HL-60/S4 treated with retinoic acid at 250 ng/mL for 4 days and 3 days (cell line): ENCODE results near the gene KCNIP2.

Source experiments
- in situ Hi-C: fragments of 300-500 bp; cut with MboI; formaldehyde crosslinking; loops from 2 replicates; pipeline ENCODE4 v1.7.0; 2022; ENCODE audit warnings: low sequenced_read_pairs

The KCNIP2 gene

DNA sequence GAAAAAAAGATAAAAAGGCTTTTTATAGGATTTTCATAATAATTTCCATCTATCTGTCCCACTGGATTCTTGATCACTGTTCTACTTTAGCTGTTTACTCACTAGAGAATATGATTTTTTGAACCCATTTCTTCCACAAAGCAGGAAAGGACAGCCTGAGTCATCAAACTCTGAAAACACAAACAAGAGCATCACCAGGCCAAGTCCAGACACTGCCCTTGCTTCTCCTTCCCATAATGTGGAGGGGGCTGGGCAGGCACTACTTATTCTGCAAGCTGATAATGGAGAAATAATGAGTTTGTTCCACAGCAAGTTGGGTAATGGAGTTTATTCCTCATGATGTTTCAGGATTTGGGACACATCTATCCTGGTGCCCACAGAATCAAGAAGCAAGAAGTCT is 13.0 kb upstream of the KCNIP2 start:
- in situ Hi-C loops = no loop called here

DNA sequence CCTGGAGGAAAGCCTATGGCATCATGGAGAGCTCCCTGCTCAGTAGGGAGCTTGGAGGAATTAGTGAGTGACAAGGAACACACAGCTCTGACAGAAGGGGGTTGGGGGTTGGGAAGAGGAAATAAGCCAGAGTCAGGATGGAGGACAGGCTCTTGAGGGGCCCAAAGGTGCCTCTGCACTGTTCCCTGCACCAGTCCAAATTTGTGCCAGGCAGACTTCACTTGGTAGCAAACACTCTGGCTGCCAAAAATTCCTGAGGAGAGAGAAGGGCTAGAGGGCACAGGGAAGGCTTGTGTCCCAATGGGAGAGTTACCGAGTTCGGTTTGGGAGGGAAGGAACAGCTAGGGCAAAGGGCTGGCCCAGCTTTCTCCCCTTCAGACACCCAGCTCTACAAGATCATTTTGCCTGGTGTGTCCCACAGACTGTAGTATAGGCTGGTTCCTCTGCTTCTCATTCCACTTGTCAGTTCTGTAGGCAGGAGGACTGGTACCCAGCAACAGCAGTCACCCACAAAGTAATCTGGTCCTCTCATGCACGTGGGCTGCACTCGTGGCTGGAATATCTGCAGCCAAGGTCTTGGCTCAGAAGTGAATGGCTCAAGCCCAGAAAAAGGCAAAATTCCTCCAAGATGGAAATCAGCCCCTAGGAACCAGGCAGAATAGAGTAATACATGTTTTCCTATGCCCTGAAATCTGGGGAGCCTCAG is 8.0 kb upstream of the KCNIP2 start:
- in situ Hi-C loops = no loop called here

DNA sequence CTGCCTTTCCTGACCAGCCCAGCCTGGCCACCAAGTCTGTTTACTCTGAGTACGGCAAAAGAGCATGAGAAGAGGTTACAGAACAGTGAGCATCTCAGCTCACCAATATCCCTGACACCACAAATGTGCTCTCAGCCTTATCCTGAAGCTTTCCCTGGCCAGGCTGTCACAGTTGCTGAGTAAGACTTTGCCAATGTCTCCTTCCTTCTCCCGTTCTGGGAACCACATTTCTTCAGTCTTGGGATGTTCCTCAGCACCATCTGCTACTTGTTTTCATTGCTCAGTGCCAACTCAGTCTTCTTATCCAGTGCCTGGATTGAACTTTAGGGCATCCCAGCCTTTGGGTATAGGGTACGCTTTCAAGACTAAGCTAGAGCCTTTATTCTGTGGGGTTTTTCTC is 7.1 kb upstream of the KCNIP2 start:
- in situ Hi-C loops = no loop called here

DNA sequence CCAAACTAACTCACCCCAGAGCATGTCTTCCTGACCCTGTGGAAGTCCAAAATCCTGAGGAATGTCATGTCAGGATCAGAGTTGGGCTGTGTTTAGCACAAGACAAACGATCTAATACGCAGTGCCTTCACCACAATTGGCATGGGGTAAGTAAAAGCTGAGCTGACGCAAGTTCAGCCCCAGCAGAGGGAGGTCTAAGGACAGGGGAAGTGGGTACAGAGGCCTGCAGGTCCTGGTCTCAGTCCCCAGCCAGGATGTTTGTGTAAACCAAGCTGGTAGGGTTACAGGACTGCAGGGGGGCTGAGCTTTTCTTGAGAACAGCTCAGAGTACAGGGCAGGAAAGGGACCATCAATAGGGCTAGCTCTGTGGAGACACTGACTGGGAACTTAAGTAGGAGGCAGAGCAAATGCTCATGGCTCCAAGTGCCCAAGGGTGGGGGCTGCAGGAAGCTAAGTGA is 5.3 kb upstream of the KCNIP2 start:
- in situ Hi-C loops = loop anchor here (10.0 kb wide), 2 partner anchors 166 to 226 kb away; no protein-coding TSS in a partner anchor

DNA sequence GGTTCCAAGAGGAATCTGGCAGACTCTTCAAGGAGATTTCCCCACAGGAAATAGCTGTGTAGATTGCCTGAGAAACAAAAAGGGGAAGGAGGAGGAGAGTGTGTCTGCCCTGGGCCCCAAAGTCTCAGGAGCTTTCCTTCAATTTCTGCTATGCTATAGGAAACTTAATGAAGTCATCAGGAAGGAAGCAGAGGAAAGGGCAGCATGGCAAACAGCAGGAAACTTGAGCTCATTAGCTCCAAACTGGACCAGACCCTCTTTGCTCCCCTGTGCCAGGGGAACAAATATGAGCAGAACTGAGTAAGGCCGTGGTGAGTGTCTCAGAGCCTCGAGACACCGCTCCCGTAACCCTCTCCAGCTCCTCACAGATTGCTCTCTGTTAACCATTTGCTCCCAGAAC is 4.8 kb upstream of the KCNIP2 start:
- in situ Hi-C loops = loop anchor here (10.0 kb wide), 2 partner anchors 166 to 226 kb away; no protein-coding TSS in a partner anchor

DNA sequence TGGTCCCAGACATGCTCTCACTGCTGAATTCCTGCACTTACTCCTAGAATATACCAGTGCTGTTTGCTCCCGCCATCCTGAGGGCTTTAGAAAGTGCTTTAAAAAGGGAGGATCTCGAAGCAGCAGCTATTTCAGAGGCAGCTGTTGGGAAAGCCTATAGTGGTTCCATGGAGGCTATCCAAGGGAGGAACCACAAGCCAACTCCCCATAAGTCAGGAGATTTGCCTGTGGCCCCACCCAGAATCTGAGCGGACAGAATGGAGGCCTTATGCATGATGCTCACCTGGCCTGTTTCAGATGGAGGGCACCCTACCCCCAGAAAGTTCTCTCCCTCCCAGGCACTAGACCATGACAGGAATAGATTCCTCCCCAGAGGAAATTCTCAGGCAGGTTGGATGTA is 2.3 kb upstream of the KCNIP2 start:
- in situ Hi-C loops = loop anchor here (10.0 kb wide), 2 partner anchors 169 to 229 kb away; no protein-coding TSS in a partner anchor

DNA sequence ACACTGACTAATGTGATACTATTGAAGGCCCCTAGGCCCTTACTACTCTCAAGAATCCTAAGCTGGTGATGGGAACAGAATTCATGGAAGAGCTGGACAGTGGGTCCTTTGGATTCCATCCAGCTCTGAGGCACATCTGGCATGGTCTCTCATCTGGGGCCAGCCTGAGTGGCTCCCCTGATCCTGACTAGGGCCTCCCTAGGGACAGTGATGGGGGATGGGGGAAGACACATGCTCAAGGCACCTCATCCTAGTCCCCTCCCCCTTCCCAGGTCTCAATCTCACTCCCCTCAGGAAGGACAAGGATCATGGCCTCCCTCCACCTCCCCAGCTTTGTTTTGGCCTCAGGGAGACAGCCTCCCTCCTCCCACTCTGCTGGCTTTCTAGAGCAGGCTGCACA is 1.8 kb downstream of the KCNIP2 start:
- in situ Hi-C loops = loop anchor here (10.0 kb wide), 2 partner anchors 173 to 233 kb away; no protein-coding TSS in a partner anchor

DNA sequence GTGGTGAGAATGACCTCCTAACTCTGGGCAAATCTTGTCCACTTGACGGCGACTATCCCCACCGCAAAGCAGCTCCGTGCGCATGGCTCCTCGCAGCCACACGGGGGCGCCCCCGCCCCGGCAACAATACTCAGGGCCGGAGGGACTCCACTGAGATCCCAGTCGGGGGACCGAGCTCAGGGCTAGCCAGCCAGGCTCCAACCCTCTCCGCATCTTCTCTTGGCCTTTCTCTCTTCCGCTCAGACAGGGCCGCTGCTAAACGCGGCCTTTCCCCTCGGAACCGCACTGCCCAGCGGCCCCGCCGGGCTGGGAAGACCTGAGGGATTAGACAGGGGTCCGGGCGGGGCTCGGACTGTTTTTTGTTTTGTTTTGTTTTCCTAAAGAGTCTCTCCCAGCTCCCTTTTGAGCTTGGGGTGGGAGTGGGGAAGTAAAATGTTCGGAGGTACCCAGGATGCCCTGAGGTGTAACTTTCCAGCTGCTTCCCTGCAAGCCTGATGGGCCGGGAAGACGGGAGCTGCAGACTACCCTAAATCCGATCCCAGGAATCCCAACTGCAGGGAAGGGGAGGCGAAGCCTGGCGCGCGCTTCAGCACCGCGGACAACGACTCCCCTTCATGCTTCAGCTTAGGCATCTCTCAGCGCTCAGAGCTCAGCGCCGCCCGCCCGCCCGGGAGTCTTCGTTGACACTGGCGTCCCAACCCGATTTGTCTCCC is 2.7 kb downstream of the KCNIP2 start:
- in situ Hi-C loops = loop anchor here (10.0 kb wide), 2 partner anchors 174 to 234 kb away; no protein-coding TSS in a partner anchor

DNA sequence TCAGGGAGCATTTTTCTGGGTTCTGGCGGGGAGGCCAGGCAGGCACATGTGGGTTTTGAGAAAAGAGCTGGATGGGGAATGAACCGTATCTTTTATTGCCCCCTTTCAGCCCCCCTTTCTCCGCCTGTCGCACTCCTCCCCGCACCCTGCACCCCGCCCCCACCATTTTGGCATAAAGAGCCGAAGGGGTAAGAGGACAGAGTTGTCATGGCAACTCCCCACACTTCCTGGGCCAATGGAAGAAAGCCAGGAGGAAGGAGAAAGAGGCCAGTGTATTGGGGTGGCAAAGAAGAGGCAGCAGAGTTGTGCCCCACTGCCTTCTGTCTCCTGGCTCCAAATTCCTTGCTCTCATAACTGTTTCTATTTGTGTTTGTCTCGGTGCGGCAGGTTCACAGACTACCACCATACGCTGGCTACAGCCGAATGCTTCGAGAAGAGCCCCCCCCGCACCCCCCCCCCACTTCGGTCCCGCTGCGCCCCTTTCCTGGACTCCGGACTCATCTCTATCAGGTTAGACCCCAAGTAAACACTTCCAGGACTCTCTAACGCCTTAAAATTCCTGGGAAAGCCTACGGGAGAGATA is 3.4 kb downstream of the KCNIP2 start:
- in situ Hi-C loops = loop anchor here (10.0 kb wide), 2 partner anchors 175 to 235 kb away; no protein-coding TSS in a partner anchor

DNA sequence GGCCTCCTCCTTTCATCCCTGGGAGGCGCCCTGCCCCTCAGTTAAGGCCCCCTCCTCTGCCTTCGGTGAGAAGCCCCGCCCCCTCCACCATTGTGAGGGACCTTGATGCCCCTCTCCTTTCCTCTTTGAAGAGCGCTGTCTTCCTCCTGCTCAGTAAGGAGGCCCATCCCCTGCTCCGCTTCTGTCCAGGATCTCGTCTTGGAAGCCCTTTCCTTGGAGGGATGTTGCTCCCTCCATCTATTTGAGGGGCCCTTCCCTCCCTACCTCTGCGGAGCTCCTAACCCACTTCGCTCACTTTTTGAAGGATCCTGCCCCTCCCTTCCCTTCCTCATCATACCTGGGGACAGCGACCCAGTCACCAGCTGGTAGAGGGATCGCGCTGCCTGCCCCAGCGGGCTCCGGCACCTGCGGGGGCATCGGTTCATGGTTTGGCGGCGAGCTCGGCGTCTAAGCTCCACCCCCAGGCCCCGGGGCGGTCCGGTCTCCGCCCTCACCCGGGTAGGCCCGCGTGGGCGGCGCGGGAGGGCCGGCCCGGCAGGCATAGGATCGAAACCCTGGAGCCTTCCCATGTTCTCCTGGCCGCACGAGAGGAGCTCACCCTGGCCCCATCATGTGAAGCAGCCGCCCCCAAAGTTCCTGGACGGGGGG is 4.1 kb downstream of the KCNIP2 start:
- in situ Hi-C loops = loop anchor here (10.0 kb wide), 2 partner anchors 175 to 235 kb away; no protein-coding TSS in a partner anchor

DNA sequence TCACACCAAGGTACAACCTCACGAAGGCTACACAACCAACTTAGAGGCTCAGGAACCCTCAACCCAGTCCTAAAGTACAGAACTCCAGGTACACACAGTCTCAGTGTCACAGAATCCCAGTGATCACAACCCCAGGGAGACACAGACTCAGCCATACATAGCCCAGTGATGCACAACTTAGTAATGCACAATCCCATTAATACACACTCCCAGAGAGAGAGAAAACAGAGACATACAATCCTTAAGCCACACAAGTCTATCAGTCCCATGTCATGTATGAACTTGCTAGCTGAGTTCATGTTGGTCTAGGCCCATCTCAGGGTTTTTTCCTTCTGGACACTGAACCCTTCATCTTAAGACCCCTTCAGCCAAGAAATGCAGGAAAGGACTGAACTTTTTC is 4.6 kb downstream of the KCNIP2 start:
- in situ Hi-C loops = no loop called here

DNA sequence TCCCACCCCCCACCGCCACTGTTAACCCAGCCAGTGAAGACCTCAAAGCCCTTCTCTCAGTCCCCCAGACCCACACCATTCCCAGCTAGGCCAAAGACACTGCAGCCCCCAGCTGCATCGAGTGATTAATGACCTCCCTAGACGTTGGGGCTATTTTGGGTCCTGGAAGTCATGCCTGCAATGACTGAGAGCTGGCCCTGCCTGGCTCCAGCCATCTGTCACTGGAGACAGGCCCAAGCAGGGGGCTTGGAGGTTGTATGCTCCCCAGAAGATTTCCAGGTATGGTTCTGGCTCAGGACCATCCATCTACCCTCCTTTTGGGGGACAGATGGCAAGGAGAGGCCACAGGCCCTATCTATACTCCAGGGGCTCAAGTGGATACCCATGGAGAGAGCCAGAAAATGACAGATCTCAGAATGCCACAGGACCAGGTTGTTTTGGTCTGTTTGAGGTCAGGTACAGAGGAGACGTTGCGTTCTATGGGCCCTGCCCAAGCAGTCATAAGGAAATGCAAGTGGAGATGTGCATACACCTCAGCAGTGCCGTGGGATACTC is 5.1 kb downstream of the KCNIP2 start:
- in situ Hi-C loops = no loop called here

DNA sequence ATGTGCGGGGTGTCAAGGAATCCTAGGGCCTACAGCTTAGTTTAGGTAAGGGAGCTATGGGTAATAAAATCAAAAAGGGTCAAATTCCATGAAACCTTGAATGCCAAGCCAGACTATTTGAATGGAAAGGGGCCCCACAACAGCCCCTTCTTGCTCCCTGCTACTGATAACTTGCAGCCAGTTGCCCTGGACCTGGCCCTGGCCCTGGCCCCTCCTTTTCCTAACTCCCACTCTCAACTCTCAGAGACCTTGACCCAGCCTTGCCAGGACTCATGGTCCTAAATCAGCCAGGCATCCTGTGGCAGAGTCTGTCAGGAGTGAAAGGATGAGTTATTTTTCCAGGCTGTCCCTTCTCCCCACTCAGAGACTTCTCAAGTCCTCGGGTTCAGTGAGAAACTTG is 5.9 kb downstream of the KCNIP2 start:
- in situ Hi-C loops = no loop called here

DNA sequence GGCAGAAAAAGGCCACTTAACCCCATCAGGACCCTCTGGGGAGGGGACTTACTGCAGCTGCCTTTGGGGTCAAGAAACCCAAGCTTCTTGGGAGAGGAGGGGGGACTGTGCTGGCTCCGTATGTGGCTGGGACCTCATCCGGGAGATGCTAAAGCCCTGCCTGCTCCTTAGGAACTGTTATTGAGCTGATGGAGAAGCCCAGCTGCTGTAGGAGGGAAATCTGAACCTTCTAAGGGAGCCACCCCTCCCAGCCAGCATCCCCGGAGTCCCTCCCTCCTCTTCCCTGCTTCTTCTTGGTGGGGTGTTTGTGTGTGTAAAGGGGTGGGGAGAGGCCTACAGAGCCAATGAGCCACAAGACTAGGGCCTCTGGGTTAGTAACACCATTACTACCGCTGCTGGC is 8.2 kb downstream of the KCNIP2 start:
- in situ Hi-C loops = no loop called here

DNA sequence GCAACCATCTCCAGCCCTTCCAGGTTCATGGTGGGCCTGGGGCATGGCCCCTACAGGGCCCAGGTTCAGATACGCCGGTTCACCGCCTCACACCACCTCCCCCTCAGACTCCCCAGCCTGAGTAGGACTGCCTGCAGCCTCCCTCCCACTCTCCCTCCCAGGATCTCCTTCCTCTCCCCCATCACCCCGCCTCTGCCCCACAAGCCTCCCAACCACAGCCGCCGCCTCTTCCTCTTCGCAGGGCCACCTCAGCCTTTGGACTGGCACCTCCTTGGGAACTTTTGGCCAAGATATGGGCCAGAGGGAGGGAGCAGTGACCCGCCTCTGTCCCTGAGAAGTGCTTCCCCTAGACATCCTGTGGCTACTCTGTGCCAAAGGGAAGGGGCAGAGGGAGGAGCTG is 9.3 kb downstream of the KCNIP2 start:
- in situ Hi-C loops = no loop called here

DNA sequence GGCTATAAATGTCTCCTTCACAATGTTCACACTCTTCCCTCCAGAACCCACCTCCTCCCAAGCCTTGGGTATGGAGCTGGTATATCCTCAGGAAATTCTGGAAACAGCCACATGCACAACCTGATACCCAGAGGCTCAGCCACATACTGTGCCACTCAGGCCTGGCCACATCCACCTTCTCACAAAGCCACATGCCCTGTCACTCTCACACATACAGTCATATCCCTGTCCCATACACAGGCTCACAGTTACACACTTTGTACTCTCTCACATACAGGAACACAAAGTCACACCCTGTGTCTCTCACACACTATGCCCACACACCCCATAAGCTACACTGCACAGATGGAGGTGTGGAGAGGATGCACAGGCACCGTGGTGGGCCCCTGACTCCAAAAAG is 10.1 kb downstream of the KCNIP2 start:
- in situ Hi-C loops = no loop called here

DNA sequence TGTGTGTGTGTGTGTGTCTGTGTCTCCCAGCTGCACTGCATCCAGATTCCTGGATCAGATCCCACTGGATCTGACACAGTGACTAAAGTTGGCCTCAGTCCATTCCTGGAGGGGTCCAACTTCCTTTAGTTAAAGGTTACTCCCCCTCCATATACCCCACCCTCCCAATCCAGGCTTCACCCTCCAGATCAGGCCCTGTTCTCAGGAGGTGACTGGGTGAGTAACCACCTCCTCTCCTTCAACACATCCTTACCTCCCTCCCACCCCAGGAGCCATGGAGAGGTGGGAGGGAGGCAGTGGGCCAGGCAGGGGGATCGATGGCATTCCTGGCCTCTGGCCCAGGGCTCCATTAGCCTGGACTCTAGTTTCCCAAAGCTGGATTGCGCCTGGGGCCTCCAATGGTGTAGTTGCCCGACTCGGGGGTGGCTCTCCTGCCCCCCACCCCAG is 11.3 kb downstream of the KCNIP2 start:
- in situ Hi-C loops = no loop called here

DNA sequence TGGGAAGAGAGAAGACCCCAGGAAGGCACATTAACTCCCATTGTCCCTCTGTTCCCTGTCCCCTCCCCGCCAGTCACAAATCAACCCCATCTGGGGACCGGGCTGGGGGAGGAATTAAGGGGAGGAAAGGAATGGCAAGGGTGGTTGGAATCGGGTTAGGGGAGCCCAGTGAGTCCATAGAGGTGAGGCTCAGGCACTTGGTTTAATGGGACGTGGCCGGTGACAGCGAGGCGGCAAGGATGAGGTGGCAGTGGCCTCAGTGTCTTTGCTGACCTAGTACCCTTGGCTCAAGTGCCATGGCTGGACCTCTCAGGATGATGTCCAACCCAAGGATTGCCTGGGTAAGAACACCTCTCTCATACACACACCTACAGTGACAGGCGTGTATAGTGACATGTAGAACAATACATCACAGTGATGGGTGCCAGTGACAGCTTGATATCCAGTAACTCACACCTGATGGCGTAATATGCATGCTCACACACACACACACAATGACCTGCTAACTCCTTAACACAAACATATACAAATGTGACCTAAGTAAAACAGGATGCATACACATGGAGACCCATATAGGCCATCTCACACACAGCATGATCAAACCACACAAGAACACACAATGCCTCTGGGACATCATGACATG is 12.3 kb downstream of the KCNIP2 start:
- in situ Hi-C loops = no loop called here

DNA sequence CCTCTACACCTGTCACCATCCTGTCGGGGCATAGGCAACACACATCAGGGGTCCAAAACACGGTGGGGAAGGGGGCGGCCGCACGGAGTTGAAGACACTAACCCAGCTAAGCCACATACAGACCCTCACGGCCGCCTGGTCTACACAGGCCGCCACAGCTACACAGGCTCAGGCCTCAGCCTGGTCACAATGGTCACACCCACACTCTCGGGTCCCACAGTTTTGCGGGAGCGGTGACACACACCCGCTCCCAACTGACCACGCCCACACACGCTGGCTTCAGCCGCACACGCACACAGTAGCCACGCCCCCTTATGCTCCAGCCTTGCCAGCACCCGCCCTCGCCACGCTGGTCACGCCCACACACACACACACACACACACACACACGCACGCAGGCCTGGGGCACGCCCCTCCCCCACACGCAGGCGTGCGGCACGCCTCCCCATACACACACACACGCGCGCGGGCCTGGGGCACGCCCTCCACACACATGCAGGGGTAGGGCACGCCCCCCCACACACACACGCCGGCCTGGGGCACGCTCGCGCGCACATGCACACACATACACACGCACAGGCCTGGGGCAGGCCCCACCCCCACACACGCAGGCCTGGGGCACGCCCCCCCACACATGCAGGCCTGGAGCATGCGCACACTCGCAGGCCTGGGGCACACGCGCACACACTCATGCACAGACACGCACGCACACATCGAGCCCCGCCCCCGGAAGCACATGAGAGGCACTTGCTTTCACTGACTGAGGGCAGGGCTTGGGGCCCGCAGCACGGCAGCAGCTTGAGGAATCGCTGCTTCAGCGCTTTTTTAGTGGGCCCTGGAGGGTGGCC is 13.1 kb downstream of the KCNIP2 start:
- in situ Hi-C loops = no loop called here
